Adrenal gland (tissue), 5 donors: ENCODE results near the gene SRSF11.

Experiments
- POLR2A ChIP-seq, 2 donors: fragments of 450-650 bp; IDR thresholded peaks; one replicate each; pipeline ENCODE4 v1.6.1; 2017; ENCODE audit warnings: antibody characterized with exemption in 2 of 2, mild to moderate bottlenecking in 2 of 2, moderate library complexity in 1 of 2
- TF ChIP-seq, protein P1 (sequence below), 6 experiments: fragments of 450-650 bp in 4 of 6; fragments of 200-600 bp in 2 of 6; sonication (generic) in 1 of 6; IDR thresholded peaks; 1 replicate in 5 of 6; 2 replicates in 1 of 6; pipeline versions ENCODE4 v1.5.1 to v1.8.0; 2016 to 2021; ENCODE audit warnings: antibody characterized with exemption in 6 of 6, mild to moderate bottlenecking in 2 of 6, moderate library complexity in 1 of 6
- donor health status: DM: no; HTN: no; CAD: no.

DNA sequence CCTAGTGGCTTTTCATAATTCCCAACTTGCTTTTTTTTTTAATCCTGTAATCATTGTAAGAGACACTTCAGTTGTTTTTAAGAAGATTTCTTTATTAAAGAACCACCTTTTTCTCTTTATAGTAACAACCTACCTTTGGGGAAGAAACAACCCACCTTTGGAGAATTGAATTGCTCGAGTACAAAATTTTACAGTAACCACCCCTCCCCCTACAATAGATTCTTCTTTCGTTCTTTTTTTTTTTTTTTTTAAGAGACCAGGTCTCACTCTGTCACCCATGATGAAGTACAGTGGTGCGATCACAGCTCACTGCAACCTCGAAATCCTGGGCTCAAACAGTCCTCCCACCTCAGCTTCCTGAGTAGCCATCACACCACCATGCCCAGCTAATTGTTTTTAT lies 13.7 kb upstream of the SRSF11 start:
- TF ChIP-seq, protein P1, sequence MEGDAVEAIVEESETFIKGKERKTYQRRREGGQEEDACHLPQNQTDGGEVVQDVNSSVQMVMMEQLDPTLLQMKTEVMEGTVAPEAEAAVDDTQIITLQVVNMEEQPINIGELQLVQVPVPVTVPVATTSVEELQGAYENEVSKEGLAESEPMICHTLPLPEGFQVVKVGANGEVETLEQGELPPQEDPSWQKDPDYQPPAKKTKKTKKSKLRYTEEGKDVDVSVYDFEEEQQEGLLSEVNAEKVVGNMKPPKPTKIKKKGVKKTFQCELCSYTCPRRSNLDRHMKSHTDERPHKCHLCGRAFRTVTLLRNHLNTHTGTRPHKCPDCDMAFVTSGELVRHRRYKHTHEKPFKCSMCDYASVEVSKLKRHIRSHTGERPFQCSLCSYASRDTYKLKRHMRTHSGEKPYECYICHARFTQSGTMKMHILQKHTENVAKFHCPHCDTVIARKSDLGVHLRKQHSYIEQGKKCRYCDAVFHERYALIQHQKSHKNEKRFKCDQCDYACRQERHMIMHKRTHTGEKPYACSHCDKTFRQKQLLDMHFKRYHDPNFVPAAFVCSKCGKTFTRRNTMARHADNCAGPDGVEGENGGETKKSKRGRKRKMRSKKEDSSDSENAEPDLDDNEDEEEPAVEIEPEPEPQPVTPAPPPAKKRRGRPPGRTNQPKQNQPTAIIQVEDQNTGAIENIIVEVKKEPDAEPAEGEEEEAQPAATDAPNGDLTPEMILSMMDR (IDR thresholded peaks at IDR 0.05) = no peak
- no peak for TF ChIP-seq POLR2A (IDR thresholded peaks at IDR 0.05)
